Kidney epithelial cell (primary cell): ENCODE data around the gene CXCL14. TPM values are rescaled to one million over a fixed set of nuclear protein-coding genes. Genes with fewer than 3 reads are reported as not detected.

ENCODE experiments used
- DNase-seq: peaks from one replicate; pipeline ENCODE4 v3.0.0-alpha.2; 2010; ENCODE audit warnings: low read depth
- H3K27me3 ChIP-seq: 2 replicates; pipeline ENCODE4 v1.6.0; 2011; ENCODE audit warnings: low read length; ENCODE audit not compliant: control insufficient read depth, insufficient read depth
- H3K36me3 ChIP-seq: 2 replicates; pipeline ENCODE4 v1.5.1; 2011; ENCODE audit warnings: low read length; ENCODE audit not compliant: control insufficient read depth, insufficient read depth
- H3K4me3 ChIP-seq: 2 replicates; pipeline ENCODE4 v1.5.1; 2011; ENCODE audit warnings: low read depth, mild to moderate bottlenecking, control low read depth, low read length
- total RNA-seq: library from RNA; depleted of rRNA; stranded (reverse); fragments of >200 nt; gene quantifications from 2 replicates; pipeline ENCODE4 v1.2.3, GENCODE V29; 2015
- TF ChIP-seq, protein P1 (sequence below): IDR thresholded peaks from 2 replicates; pipeline ENCODE4 v1.5.1; 2011; ENCODE audit warnings: mild to moderate bottlenecking, moderate library complexity, low read length, control low read depth, inconsistent platforms; ENCODE audit not compliant: insufficient read depth, poor library complexity, severe bottlenecking

Gene CXCL14
- total RNA-seq, 1 donor from 2014 or later, result not detected

- no peak for DNase-seq
- H3K36me3 ChIP-seq, result no peaks in the 10 kb centered on the region
- peaks cover 6% of the 10 kb centered on the region for H3K27me3 ChIP-seq
- H3K4me3 ChIP-seq, result no peak overlapping the region
- TF ChIP-seq, protein P1, sequence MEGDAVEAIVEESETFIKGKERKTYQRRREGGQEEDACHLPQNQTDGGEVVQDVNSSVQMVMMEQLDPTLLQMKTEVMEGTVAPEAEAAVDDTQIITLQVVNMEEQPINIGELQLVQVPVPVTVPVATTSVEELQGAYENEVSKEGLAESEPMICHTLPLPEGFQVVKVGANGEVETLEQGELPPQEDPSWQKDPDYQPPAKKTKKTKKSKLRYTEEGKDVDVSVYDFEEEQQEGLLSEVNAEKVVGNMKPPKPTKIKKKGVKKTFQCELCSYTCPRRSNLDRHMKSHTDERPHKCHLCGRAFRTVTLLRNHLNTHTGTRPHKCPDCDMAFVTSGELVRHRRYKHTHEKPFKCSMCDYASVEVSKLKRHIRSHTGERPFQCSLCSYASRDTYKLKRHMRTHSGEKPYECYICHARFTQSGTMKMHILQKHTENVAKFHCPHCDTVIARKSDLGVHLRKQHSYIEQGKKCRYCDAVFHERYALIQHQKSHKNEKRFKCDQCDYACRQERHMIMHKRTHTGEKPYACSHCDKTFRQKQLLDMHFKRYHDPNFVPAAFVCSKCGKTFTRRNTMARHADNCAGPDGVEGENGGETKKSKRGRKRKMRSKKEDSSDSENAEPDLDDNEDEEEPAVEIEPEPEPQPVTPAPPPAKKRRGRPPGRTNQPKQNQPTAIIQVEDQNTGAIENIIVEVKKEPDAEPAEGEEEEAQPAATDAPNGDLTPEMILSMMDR, result no peak
Measured at GRCh38 chr5:135587721-135588663, 9.2 kb upstream of the CXCL14 start.

DNA sequence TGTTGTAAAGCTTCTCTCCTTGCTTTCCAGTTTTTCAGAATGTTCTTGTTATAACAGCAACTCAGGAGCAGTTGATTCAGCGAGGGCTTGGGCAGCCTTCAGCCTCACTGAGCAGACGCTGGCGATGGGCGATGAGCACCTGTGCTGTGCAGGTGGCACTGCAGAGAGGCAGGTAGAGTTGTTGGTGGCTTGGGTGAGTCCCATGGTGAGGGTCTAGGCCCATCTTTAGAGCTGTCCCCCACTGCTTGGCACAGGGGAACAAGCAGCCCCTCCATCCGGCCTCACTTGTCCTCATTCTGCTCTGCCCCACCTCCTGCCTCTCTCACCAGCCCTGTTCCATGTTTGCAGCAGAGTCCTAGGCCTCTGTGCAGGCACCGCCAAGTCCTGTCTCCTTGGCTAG lies 6.1 kb upstream of the CXCL14 start:
- TF ChIP-seq, protein P1, result no peak
- H3K27me3 ChIP-seq, result peaks cover 18% of the 10 kb centered on the region
- H3K36me3 ChIP-seq, result no peaks in the 10 kb centered on the region
- no peak for DNase-seq
- H3K4me3 ChIP-seq, result no peak overlapping the region

- Histone ChIP-seq H3K36me3 (no peaks in the 10 kb centered on the region), H3K27me3 (peaks cover 21% of the 10 kb centered on the region), H3K4me3 (no peak overlapping the region)
- TF ChIP-seq, protein P1, result no peak
- no peak for DNase-seq
Measured at GRCh38 chr5:135584276-135584675, 5.5 kb upstream of the CXCL14 start.

GRCh38 chr5:135582099-135582781 lies 3.4 kb upstream of the CXCL14 start:
- Histone ChIP-seq H3K4me3 (no peak overlapping the region), H3K36me3 (no peaks in the 10 kb centered on the region), H3K27me3 (peaks cover 41% of the 10 kb centered on the region)
- no peak for DNase-seq
- TF ChIP-seq, protein P1, result no peak

DNA sequence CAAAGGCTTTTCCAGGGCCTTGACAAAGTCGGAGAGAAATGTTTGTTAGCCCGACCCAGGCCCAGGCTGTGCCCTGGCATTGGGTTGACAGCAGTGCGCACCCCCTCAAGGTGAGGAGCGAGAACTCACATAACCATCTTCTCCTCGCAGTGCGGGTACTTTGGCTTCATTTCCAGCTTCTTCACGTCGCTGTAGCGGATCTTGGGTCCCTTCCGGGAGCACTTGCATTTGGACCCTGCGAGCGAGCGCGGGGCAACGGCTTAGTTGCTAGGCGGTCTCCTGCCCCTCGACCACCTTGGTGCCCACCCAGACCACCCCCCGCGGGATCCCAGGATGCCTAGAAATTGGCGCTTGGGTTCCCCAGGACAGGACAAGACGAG lies 496 bp downstream of the CXCL14 start:
- TF ChIP-seq, protein P1, result no peak
- DNase-seq, result no peak
- Histone ChIP-seq H3K27me3 (peaks cover 38% of the 10 kb centered on the region), H3K4me3 (peak overlapping the region; percentile 31), H3K36me3 (no peaks in the 10 kb centered on the region)
